Measurements from ENCODE around the gene DCHS2.

DCHS2 gene

DNA sequence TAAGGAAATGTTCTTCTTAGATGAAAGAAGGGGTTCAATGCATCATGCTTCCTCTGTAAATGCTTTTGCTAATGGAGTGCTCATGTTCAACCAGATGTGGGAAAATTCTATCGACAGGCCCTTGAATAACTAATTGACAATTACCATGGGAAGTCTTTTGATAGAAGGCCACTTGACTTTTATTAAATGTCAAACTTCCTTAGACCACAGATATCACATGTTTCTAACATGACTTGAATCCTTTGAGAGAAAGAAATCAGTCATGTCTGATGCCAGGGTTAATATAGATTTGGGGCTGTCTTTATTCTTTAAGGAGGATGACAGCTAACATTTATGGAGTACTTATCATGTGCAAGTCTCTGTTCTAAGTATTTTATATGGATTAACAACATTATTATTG, 280.1 kb downstream of the DCHS2 start:
- Histone ChIP-seq H3K4me3 (ENCODE audit: insufficient read depth in 1 of 2, low read depth in 1 of 2, low read length in 2 of 2) (no peak overlapping the region), H4K91ac (ENCODE audit: low read length) (no peak overlapping the region), H3K4me2 (ENCODE audit: low read length, poor library complexity, severe bottlenecking) (no peak overlapping the region), H3K27ac (ENCODE audit: low read length, poor library complexity, severe bottlenecking) (no peak overlapping the region), H3K27me3 (ENCODE audit: control insufficient read depth in 1 of 2, insufficient read depth in 1 of 2, low read length in 2 of 2) (no peaks in the 10 kb centered on the region), H3K14ac (ENCODE audit: low read length in 2 of 2) (no peak overlapping the region), H3K36me3 (ENCODE audit: control insufficient read depth in 1 of 2, insufficient read depth in 2 of 2, low read depth in 1 of 2, low read length in 2 of 2) (no peaks in the 10 kb centered on the region), H3K9me3 (ENCODE audit: control insufficient read depth, low read length) (no peaks in the 10 kb centered on the region), H3K4ac (ENCODE audit: low read depth in 1 of 2, low read length in 2 of 2) (no peak overlapping the region), H4K8ac (ENCODE audit: low read length) (no peak overlapping the region), H3K79me1 (replicated peaks; ENCODE audit: low read length, poor library complexity, severe bottlenecking) (no peaks in the 10 kb centered on the region), H2BK15ac (ENCODE audit: low read depth, poor library complexity, severe bottlenecking) (no peak overlapping the region), H3K9ac (ENCODE audit: low read length) (no peak overlapping the region), H2BK5ac (ENCODE audit: low read depth, low read length, poor library complexity, severe bottlenecking) (no peak overlapping the region), H3K18ac (ENCODE audit: low read depth in 1 of 2, low read length in 2 of 2) (no peak overlapping the region), H2AFZ (ENCODE audit: low read depth, low read length) (no peak overlapping the region), H2BK12ac (ENCODE audit: low read length in 2 of 2) (no peak overlapping the region), H2BK120ac (ENCODE audit: low read depth, low read length) (no peak overlapping the region), H2AK5ac (ENCODE audit: low read length, severe bottlenecking) (no peak overlapping the region), H3K4me1 (ENCODE audit: control insufficient read depth, insufficient read depth, low read depth, low read length) (no peaks in the 10 kb centered on the region), H3K23ac (ENCODE audit: low read length in 2 of 2) (no peak overlapping the region)
- no CpG with 5 or more reads among the region's 1 CpG for WGBS
- no peak for DNase-seq

DNA sequence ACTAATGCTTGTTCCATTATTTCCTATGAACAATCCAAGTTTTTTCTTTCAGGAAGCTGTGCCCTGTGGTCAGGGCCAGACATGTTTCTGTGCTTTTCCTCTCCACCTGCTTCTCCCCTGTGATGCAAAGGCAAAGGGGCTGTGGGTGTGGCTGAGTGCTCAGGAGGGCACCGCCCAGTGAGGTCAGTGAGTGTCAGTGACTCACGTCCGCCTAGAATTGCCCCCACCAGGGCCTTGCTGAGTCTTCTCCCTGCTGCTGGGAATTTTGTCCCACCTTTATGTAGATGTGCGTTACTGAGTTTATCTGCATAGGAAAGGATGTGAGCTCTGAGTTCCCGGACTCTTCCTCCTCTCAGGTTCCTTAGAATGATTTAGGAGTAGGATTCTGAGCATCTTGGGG, 283.2 kb downstream of the DCHS2 start:
- no peak overlapping the region for H3K27ac ChIP-seq (ENCODE audit: low read length, poor library complexity, severe bottlenecking)
- H3K18ac ChIP-seq (ENCODE audit: low read depth in 1 of 2, low read length in 2 of 2): no peak overlapping the region
- no peak overlapping the region for H2BK15ac ChIP-seq (ENCODE audit: low read depth, poor library complexity, severe bottlenecking)
- H3K14ac ChIP-seq (ENCODE audit: low read length in 2 of 2): peak overlapping the region in 1 of 2 experiments; percentile 22
- WGBS: 62% methylated on average over 5 of the region's 5 CpGs
- no peak overlapping the region for H3K9ac ChIP-seq (ENCODE audit: low read length)
- H3K9me3 ChIP-seq (ENCODE audit: control insufficient read depth, low read length): no peaks in the 10 kb centered on the region
- H3K4ac ChIP-seq (ENCODE audit: low read depth in 1 of 2, low read length in 2 of 2): no peak overlapping the region
- no peak overlapping the region for H2BK5ac ChIP-seq (ENCODE audit: low read depth, low read length, poor library complexity, severe bottlenecking)
- H2AFZ ChIP-seq (ENCODE audit: low read depth, low read length): no peak overlapping the region
- no peaks in the 10 kb centered on the region for H3K36me3 ChIP-seq (ENCODE audit: control insufficient read depth in 1 of 2, insufficient read depth in 2 of 2, low read depth in 1 of 2, low read length in 2 of 2)
- no peak overlapping the region for H3K23ac ChIP-seq (ENCODE audit: low read length in 2 of 2)
- H4K8ac ChIP-seq (ENCODE audit: low read length): no peak overlapping the region
- H2BK120ac ChIP-seq (ENCODE audit: low read depth, low read length): no peak overlapping the region
- DNase-seq: peak; percentile 30
- no peaks in the 10 kb centered on the region for H3K79me1 ChIP-seq (replicated peaks; ENCODE audit: low read length, poor library complexity, severe bottlenecking)
- H4K91ac ChIP-seq (ENCODE audit: low read length): no peak overlapping the region
- no peak overlapping the region for H3K4me2 ChIP-seq (ENCODE audit: low read length, poor library complexity, severe bottlenecking)
- H3K4me3 ChIP-seq (ENCODE audit: insufficient read depth in 1 of 2, low read depth in 1 of 2, low read length in 2 of 2): no peak overlapping the region
- H3K4me1 ChIP-seq (ENCODE audit: control insufficient read depth, insufficient read depth, low read depth, low read length): no peaks in the 10 kb centered on the region
- no peak overlapping the region for H2AK5ac ChIP-seq (ENCODE audit: low read length, severe bottlenecking)
- peak overlapping the region in 1 of 2 experiments; percentile 4 for H2BK12ac ChIP-seq (ENCODE audit: low read length in 2 of 2)
- H3K27me3 ChIP-seq (ENCODE audit: control insufficient read depth in 1 of 2, insufficient read depth in 1 of 2, low read length in 2 of 2): no peaks in the 10 kb centered on the region

DNA sequence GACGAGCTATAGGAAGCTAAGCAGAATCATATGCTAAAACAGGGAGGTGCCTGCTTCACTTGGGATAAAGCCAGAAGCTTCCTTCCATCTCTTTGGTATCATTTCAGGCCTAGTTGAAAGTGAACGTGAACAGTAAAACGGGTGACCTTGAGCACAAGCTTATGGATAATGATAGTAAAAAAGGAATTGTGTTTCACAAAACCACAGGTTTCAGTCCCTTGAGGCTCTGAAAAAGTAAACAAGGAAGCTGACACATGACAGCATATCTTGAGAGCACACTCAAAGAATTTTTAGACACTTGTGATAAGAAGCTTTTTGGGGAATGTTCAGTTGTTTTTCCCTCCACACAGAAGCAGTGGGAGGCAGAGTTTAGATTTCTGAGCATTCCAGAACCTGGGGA, 286.1 kb downstream of the DCHS2 start:
- H3K27me3 ChIP-seq (ENCODE audit: control insufficient read depth in 1 of 2, insufficient read depth in 1 of 2, low read length in 2 of 2): no peaks in the 10 kb centered on the region
- no peak overlapping the region for H3K27ac ChIP-seq (ENCODE audit: low read length, poor library complexity, severe bottlenecking)
- H3K4me1 ChIP-seq (ENCODE audit: control insufficient read depth, insufficient read depth, low read depth, low read length): no peaks in the 10 kb centered on the region
- H2BK15ac ChIP-seq (ENCODE audit: low read depth, poor library complexity, severe bottlenecking): no peak overlapping the region
- no peak overlapping the region for H4K8ac ChIP-seq (ENCODE audit: low read length)
- H2AFZ ChIP-seq (ENCODE audit: low read depth, low read length): no peak overlapping the region
- H2AK5ac ChIP-seq (ENCODE audit: low read length, severe bottlenecking): no peak overlapping the region
- 26% methylated on average over 3 of the region's 3 CpGs for WGBS
- H3K9me3 ChIP-seq (ENCODE audit: control insufficient read depth, low read length): no peaks in the 10 kb centered on the region
- H2BK5ac ChIP-seq (ENCODE audit: low read depth, low read length, poor library complexity, severe bottlenecking): no peak overlapping the region
- H3K18ac ChIP-seq (ENCODE audit: low read depth in 1 of 2, low read length in 2 of 2): no peak overlapping the region
- H3K4me3 ChIP-seq (ENCODE audit: insufficient read depth in 1 of 2, low read depth in 1 of 2, low read length in 2 of 2): no peak overlapping the region
- no peak overlapping the region for H4K91ac ChIP-seq (ENCODE audit: low read length)
- no peak overlapping the region for H3K9ac ChIP-seq (ENCODE audit: low read length)
- DNase-seq: peak; percentile 52
- H3K36me3 ChIP-seq (ENCODE audit: control insufficient read depth in 1 of 2, insufficient read depth in 2 of 2, low read depth in 1 of 2, low read length in 2 of 2): no peaks in the 10 kb centered on the region
- no peak overlapping the region for H3K4ac ChIP-seq (ENCODE audit: low read depth in 1 of 2, low read length in 2 of 2)
- no peak overlapping the region for H3K4me2 ChIP-seq (ENCODE audit: low read length, poor library complexity, severe bottlenecking)
- H2BK12ac ChIP-seq (ENCODE audit: low read length in 2 of 2): no peak overlapping the region
- H3K79me1 ChIP-seq (replicated peaks; ENCODE audit: low read length, poor library complexity, severe bottlenecking): no peaks in the 10 kb centered on the region
- H3K14ac ChIP-seq (ENCODE audit: low read length in 2 of 2): no peak overlapping the region
- H2BK120ac ChIP-seq (ENCODE audit: low read depth, low read length): no peak overlapping the region
- H3K23ac ChIP-seq (ENCODE audit: low read length in 2 of 2): no peak overlapping the region

DNA sequence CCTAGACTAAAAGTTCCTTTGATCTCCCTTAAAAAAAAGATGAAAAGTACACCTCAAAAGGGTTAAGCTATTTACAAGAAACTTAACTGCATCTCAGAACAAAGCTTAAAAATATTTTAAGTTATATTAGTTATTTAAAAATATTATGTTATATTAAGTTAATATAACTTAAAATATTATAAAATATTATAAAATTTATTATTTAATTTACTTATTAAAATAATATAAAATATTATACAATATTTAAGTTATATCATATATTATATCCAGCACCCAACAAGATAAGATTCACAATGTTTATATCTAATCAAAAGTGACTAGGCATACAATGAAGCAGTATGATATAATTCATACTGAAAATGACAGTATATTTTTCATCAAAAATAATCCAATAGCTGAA, 296.9 kb downstream of the DCHS2 start:
- Histone ChIP-seq H3K36me3 (ENCODE audit: control insufficient read depth in 1 of 2, insufficient read depth in 2 of 2, low read depth in 1 of 2, low read length in 2 of 2) (no peaks in the 10 kb centered on the region), H4K91ac (ENCODE audit: low read length) (no peak overlapping the region), H4K8ac (ENCODE audit: low read length) (no peak overlapping the region), H3K9ac (ENCODE audit: low read length) (no peak overlapping the region), H3K4ac (ENCODE audit: low read depth in 1 of 2, low read length in 2 of 2) (no peak overlapping the region), H3K23ac (ENCODE audit: low read length in 2 of 2) (no peak overlapping the region), H3K4me3 (ENCODE audit: insufficient read depth in 1 of 2, low read depth in 1 of 2, low read length in 2 of 2) (no peak overlapping the region), H2BK15ac (ENCODE audit: low read depth, poor library complexity, severe bottlenecking) (no peak overlapping the region), H3K27me3 (ENCODE audit: control insufficient read depth in 1 of 2, insufficient read depth in 1 of 2, low read length in 2 of 2) (no peaks in the 10 kb centered on the region), H2AK5ac (ENCODE audit: low read length, severe bottlenecking) (no peak overlapping the region), H2BK5ac (ENCODE audit: low read depth, low read length, poor library complexity, severe bottlenecking) (no peak overlapping the region), H3K14ac (ENCODE audit: low read length in 2 of 2) (no peak overlapping the region), H3K18ac (ENCODE audit: low read depth in 1 of 2, low read length in 2 of 2) (no peak overlapping the region), H3K9me3 (ENCODE audit: control insufficient read depth, low read length) (peaks cover 11% of the 10 kb centered on the region), H3K27ac (ENCODE audit: low read length, poor library complexity, severe bottlenecking) (no peak overlapping the region), H2AFZ (ENCODE audit: low read depth, low read length) (no peak overlapping the region), H2BK12ac (ENCODE audit: low read length in 2 of 2) (no peak overlapping the region), H3K4me1 (ENCODE audit: control insufficient read depth, insufficient read depth, low read depth, low read length) (no peaks in the 10 kb centered on the region), H3K79me1 (replicated peaks; ENCODE audit: low read length, poor library complexity, severe bottlenecking) (no peaks in the 10 kb centered on the region), H2BK120ac (ENCODE audit: low read depth, low read length) (no peak overlapping the region), H3K4me2 (ENCODE audit: low read length, poor library complexity, severe bottlenecking) (no peak overlapping the region)
- no peak for DNase-seq

All from mesenchymal stem cell (in vitro differentiated cells and primary cell).